GM12878 (cell line): Measurements from ENCODE around the gene AOAH. TPM values are rescaled to one million over a fixed set of nuclear protein-coding genes. Genes with fewer than 3 reads are reported as not detected.

Source experiments
- CTCF ChIP-seq, 3 experiments: IDR thresholded peaks in 2 of 3; conservative IDR thresholded peaks in 1 of 3; 2 replicates each; pipeline ENCODE4 v1.5.1; 2011; ENCODE audit warnings: low read depth in 3 of 3, low read length in 3 of 3, mild to moderate bottlenecking in 3 of 3, control low read depth in 2 of 3, moderate library complexity in 2 of 3, inconsistent platforms in 1 of 3, mixed read lengths in 1 of 3; ENCODE audit not compliant: control insufficient read depth in 2 of 3, insufficient read depth in 1 of 3; ENCODE audit errors: extremely low read depth in 1 of 3
- EGR1 ChIP-seq, 2 experiments: IDR thresholded peaks; 1 replicate in 1 of 2; 2 replicates in 1 of 2; pipeline ENCODE4 v1.6.1; 2011 to 2012; ENCODE audit warnings: low read depth in 2 of 2, low read length in 2 of 2, borderline replicate concordance in 1 of 2, mild to moderate bottlenecking in 1 of 2, moderate library complexity in 1 of 2
- HSF1 ChIP-seq: fragments of 150-350 bp; IDR thresholded peaks from 2 replicates; pipeline ENCODE4 v1.6.1; 2014; ENCODE audit warnings: mild to moderate bottlenecking, low read depth, low read length
- NFIC ChIP-seq: IDR thresholded peaks from 2 replicates; pipeline ENCODE4 v1.6.1; 2012; ENCODE audit warnings: low read depth, mild to moderate bottlenecking, inconsistent platforms, low read length, moderate library complexity
- RCOR1 ChIP-seq: conservative IDR thresholded peaks from 2 replicates; pipeline ENCODE4 v1.6.1; 2012; ENCODE audit warnings: low read depth, low read length, improper control_type of control experiment
- RFX5 ChIP-seq: IDR thresholded peaks from 2 replicates; pipeline ENCODE4 v1.6.1; 2011; ENCODE audit warnings: low read depth, low read length, improper control_type of control experiment
- RUNX3 ChIP-seq: IDR thresholded peaks from 2 replicates; pipeline ENCODE4 v1.6.1; 2012; ENCODE audit warnings: low read length, inconsistent platforms
- TAF1 ChIP-seq: IDR thresholded peaks from 2 replicates; pipeline ENCODE4 v1.6.1; 2011; ENCODE audit warnings: mild to moderate bottlenecking, low read depth, low read length, borderline replicate concordance
- ZBTB11 ChIP-seq: fragments of 450-650 bp; formaldehyde crosslinking; IDR thresholded peaks from 2 replicates; pipeline ENCODE4 v1.5.0; 2022; ENCODE audit warnings: mild to moderate bottlenecking, missing genetic modification characterization
- polyA plus RNA-seq, 11 experiments: library from polyadenylated mRNA; depleted of rRNA in 4 of 11; unstranded in 6 of 11; stranded (reverse) in 5 of 11; fragments of >200 nt; fragmentation: Nextera tagmentation in 4 of 11; fragmentation: Illumina TruSeq in 1 of 11; extraction: Ambion mirVana in 4 of 11; extraction: Trizol in 1 of 11; gene quantifications; 1 replicate in 1 of 11; 2 replicates in 10 of 11; pipeline versions ENCODE4 v1.2.1 to v1.2.3, GENCODE V29; 2011 to 2016; ENCODE audit warnings: inconsistent platforms in 2 of 11, missing spikeins in 2 of 11, low read depth in 1 of 11
- total RNA-seq, 4 experiments: library from RNA; depleted of rRNA in 3 of 4; stranded (reverse); fragments of >200 nt in 3 of 4; fragmentation: Illumina TruSeq in 1 of 4; extraction: Trizol in 1 of 4; gene quantifications; 2 replicates each; pipeline versions ENCODE4 v1.2.1 to v1.2.3, GENCODE V29; 2013 to 2021

AOAH gene
- total and polyA plus RNA-seq, 10 of the 15 experiments (the other 5 are each of a cell fraction or from before 2014, with no cell fraction given): 0.32 to 2.8 (median 1.4) TPM

- TF ChIP-seq ZBTB11: no peak
- TF ChIP-seq EGR1 (IDR thresholded peaks at IDR 0.05; ENCODE audit: borderline replicate concordance in 1 of 2, low read depth in 2 of 2, low read length in 2 of 2): no peak
- TF ChIP-seq HSF1: no peak
- no peak for TF ChIP-seq CTCF (IDR thresholded peaks at IDR 0.05 in 2 of 3, conservative IDR thresholded peaks at IDR 0.05 in 1 of 3; ENCODE audit: control insufficient read depth in 2 of 3, extremely low read depth in 1 of 3, insufficient read depth in 1 of 3, low read depth in 3 of 3, low read length in 3 of 3)
- TF ChIP-seq RFX5: no peak
- TF ChIP-seq TAF1: no peak
- no peak for TF ChIP-seq RUNX3
- no peak for TF ChIP-seq NFIC
- TF ChIP-seq RCOR1: no peak
- TF ChIP-seq, all 136 proteins: peak for 0
Observed at GRCh38 chr7:36606976-36607720, 117.1 kb downstream of the AOAH start (continued).
